GM12874 (cell line): ENCODE measurements around the gene LRP1B.

Experiments used
- CTCF ChIP-seq: IDR thresholded peaks from 2 replicates; pipeline ENCODE4 v1.5.1; 2011; ENCODE audit warnings: low read depth, mild to moderate bottlenecking, control low read depth, low read length, moderate library complexity; ENCODE audit not compliant: insufficient read depth

Gene LRP1B

GRCh38 chr2:141959016-141959415 is 171.8 kb downstream of the LRP1B start:
- TF ChIP-seq CTCF = no peak

GRCh38 chr2:141957827-141958450 is 172.9 kb downstream of the LRP1B start:
- no peak for TF ChIP-seq CTCF

- no peak for TF ChIP-seq CTCF
Measured at GRCh38 chr2:141957321-141957720, 173.5 kb downstream of the LRP1B start.

- TF ChIP-seq CTCF = no peak
Measured at GRCh38 chr2:141947396-141948114, 183.3 kb downstream of the LRP1B start.

GRCh38 chr2:141946016-141946415 is 184.8 kb downstream of the LRP1B start:
- no peak for TF ChIP-seq CTCF

GRCh38 chr2:141943918-141944317 is 186.9 kb downstream of the LRP1B start:
- TF ChIP-seq CTCF = no peak

GRCh38 chr2:141942006-141942789 is 188.6 kb downstream of the LRP1B start:
- TF ChIP-seq CTCF = no peak
